ENCODE results near the gene IL1RL2.

- no peak for TF ChIP-seq CTCF (conservative IDR thresholded peaks at IDR 0.05; ENCODE audit: low read depth, low read length)
- TF ChIP-seq EZH2 (IDR thresholded peaks at IDR 0.05; ENCODE audit: low read length, unreplicated experiment), result no peak
- TF ChIP-seq EZH2phosphoT487 (IDR thresholded peaks at IDR 0.05; ENCODE audit: borderline replicate concordance, low read length), result no peak
These were observed 86.9 kb downstream of the IL1RL2 start for GRCh38 chr2:102273619-102274211.

Data from PC-3 (cell line).